HCT116 (cell line): ENCODE data around the gene TRIM10.

Experiments
- CTCF ChIP-seq, 3 experiments: fragments of 200-600 bp in 1 of 3; sonication (generic) in 1 of 3; IDR thresholded peaks in 2 of 3; conservative IDR thresholded peaks in 1 of 3; 2 replicates each; pipeline ENCODE4 v1.5.1; 2012 to 2017; ENCODE audit warnings: low read depth in 2 of 3, low read length in 2 of 3, antibody characterized with exemption in 1 of 3, borderline replicate concordance in 1 of 3, control low read depth in 1 of 3, mild to moderate bottlenecking in 1 of 3, mixed read lengths in 1 of 3, mixed run types in 1 of 3, moderate library complexity in 1 of 3; ENCODE audit not compliant: insufficient read depth in 1 of 3
- POLR2A ChIP-seq: IDR thresholded peaks from 2 replicates; pipeline ENCODE4 v1.7.0; 2011; ENCODE audit warnings: borderline replicate concordance; ENCODE audit not compliant: insufficient read depth, insufficient read length; ENCODE audit errors: extremely low read depth

- TF ChIP-seq POLR2A = no peak
- TF ChIP-seq CTCF (IDR thresholded peaks at IDR 0.05 in 2 of 3, conservative IDR thresholded peaks at IDR 0.05 in 1 of 3; ENCODE audit: borderline replicate concordance in 1 of 3, insufficient read depth in 1 of 3, low read depth in 2 of 3, low read length in 2 of 3) = no peak
These were observed 31.5 kb downstream of the TRIM10 start for GRCh38 chr6:30129265-30130178.
